ENCODE results near the gene WFDC13.
"Not testable (repeated sequence)": the region's sequence is repeated elsewhere in the genome, so short reads cannot be mapped to it uniquely, and the experiment has no call there.

The WFDC13 gene

GRCh38 chr20:45701873-45702272 lies at the start of gene WFDC13:
Gene WFDC13, plus strand, starts transcription at chr20:45702038. Its CDS starts 86 bp downstream, at chr20:45702124.
- FAIRE-seq, result no peak

GRCh38 chr20:45657038-45657437 lies 44.8 kb upstream of the WFDC13 start:
- not testable (repeated sequence) for FAIRE-seq

DNA sequence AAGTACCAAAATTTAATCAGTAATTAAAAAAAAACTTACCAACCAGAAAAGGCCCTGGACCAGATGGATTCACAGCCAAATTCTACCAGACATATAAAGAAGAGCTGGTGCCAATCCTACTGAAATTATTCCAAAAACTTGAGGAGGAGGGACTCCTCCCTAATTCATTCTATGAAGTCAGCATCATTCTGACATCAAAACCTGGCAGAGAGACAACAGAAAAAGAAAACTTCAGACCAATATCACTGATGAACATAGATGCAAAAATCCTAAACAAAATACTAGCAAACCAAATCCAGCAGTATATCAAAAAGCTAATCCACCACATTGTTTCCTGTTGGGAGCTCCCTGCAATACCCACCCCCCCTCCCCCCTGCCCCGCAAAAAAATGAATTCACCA lies 31.7 kb upstream of the WFDC13 start, which contains the start of gene WFDC11:
Gene WFDC11 (minus strand): TSS at position 101 of the 400 bp plus-strand sequence. CDS start 19,639 bp downstream, outside the sequence.
- FAIRE-seq, result no peak

DNA sequence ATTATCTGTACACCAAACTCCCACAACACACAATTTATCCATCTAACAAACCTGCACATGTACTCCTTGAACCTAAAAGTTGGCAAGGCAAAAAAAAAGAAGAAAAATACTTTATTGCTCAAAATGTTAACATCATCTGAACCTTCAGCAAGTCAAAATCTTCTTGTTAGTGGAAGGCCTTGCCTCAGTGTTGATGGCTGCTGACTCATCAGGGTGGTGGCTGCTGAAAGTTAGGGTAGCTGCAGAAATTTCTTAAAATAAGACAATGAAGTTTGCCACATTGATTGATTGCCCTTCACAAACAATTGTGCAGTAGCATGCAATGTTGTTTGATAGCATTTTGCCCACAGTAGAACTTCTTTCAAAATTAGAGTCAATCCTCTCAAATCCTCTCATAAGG lies 29.1 kb upstream of the WFDC13 start:
- no peak for FAIRE-seq

DNA sequence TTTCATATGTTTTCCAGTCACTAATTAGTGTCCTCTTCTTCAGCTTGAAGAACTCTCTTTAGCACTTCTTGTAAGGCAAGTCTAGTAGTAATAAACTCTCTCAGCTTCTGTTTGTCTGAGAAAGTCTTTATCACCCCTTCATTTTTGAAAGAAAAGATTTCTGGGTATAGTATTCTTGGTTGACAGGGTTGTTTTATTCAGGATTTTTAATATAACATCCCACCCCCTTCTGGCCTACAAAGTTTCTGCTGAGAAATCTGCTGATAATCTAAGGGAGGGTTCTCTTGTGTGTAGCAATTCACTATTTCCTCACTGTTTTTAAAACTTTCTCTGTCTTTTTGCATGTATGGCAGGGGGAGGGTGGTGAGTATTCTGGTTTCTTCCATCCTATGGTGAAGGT lies 22.2 kb upstream of the WFDC13 start:
- no peak for FAIRE-seq

GRCh38 chr20:45685896-45686295 lies 15.9 kb upstream of the WFDC13 start:
- FAIRE-seq, result no peak

DNA sequence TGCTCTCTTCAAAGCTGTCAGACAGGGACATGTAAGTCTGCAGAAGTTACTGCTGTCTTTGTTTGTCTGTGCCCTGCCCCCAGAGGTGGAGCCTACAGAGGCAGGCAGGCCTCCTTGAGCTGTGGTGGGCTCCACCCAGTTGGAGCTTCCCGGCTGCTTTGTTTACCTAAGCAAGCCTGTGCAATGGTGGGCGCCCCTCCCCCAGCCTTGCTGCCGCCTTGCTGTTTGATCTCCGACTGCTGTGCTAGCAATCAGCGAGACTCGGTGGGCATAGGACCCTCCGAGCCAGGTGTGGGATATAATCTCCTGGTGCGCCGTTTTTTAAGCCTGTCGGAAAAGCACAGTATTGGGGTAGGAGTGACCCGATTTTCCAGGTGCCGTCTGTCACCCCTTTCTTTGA lies 8.5 kb upstream of the WFDC13 start:
- not testable (repeated sequence) for FAIRE-seq

DNA sequence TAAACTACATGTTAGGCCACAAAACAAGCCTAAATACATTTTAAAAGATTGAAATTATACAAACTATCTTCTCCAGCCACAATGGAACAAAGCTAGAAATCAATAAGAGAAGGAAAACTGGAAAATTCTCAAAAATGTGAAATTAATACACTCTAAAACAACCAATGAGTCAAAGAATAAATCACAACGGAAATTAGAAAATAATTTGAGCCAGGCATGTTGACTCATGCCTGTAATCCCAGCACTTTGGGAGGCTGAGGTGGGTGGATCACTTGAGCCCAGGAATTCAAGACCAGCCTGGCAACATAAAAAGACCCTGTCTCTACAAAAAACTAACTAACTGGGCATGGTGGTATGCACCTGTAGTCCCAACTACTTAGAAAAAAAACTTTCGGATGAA lies 6.3 kb upstream of the WFDC13 start:
- no peak for FAIRE-seq

DNA sequence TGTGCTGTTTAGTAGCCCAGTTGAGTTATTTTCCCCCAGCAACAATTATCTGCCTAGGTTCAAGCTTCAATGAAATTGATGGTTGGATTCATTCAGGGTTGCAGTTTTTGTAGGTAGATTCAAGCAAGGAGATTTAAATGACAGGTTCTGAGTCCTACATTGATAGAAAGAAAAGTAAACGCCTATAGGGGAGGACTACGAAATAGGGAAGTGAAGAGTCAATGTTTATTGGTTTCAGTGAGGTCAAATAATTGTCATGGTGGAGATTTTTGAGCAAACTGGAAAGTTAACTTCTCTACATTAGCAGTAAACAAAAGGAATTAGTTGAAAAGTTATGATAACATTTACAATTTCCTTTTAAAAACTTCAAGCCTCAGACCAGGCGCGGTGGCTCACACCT lies 734 bp upstream of the WFDC13 start:
- FAIRE-seq, result no peak

- no peak for FAIRE-seq
These were observed 3.3 kb downstream of the WFDC13 start, which contains the start of gene WFDC10B for GRCh38 chr20:45704969-45705637. Gene WFDC10B, minus strand, starts transcription at chr20:45705019. Its CDS starts 19,027 bp downstream, at chr20:45685992.

- not testable (repeated sequence) for FAIRE-seq
These were observed 14.4 kb downstream of the WFDC13 start for GRCh38 chr20:45716141-45716688.

GRCh38 chr20:45722047-45722446 lies 20.2 kb downstream of the WFDC13 start, which contains the start of gene SPINT4:
Gene SPINT4, plus strand, starts transcription at chr20:45722347. Its CDS starts 21 bp downstream, at chr20:45722368.
- FAIRE-seq, result no peak

DNA sequence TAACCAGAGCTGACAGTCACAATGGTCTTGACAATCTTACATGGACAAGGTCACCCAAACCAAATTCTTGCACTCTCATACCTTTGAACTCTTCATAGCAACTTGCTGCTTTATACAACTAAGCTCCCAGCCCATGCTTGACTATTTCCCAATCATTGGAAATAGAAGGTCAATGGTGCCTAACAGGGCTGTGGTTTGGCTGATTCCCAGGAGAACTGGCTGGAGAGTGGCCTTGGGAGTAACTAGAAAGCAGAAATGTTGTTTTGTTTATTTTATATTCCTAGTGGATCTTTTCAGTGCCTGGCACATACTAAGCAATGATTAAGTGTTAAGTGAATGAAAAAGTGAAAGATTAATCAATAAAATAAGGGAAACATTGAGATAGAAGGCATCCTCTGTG lies 23.3 kb downstream of the WFDC13 start:
- FAIRE-seq, result no peak

DNA sequence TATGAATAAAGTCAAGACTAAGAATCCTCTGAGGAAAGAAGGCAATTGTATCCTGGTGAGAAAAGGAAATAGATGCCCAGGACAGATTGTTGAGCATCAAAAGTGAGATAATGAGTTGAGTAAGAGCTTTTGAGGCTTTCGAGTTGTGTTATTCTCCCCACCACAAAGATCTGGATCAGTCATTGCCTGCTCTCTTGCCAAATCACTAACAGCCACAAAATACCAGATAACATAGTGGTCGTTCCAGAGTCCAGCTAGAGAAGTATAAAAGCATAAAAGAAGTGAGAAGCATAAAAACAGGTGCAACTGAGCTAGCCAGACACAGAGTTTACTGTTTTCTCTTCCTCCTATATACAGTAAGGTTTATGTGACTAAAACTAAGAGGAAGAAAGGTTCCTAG lies 25.2 kb downstream of the WFDC13 start:
- FAIRE-seq, result no peak

GRCh38 chr20:45732199-45732598 lies 30.4 kb downstream of the WFDC13 start:
- no peak for FAIRE-seq

DNA sequence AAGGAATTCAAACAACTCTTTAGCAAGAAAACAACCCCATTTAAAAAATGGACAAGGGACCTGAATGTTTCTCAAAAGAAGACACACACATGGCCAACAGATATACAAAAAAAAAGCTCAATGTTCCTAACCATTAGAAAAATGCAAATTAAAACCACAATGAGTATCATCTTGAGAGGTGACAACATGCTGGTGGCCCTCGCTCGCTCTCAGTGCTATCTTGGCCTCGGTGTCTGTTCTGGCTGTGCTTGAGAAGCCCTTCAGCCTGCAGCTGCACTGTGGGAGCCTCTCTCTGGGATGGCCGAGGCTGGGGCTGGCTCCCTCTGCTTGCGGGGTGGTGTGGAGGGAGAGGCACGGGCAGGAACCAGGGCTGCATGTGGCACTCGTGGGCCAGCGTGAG lies 33.7 kb downstream of the WFDC13 start:
- no peak for FAIRE-seq

DNA sequence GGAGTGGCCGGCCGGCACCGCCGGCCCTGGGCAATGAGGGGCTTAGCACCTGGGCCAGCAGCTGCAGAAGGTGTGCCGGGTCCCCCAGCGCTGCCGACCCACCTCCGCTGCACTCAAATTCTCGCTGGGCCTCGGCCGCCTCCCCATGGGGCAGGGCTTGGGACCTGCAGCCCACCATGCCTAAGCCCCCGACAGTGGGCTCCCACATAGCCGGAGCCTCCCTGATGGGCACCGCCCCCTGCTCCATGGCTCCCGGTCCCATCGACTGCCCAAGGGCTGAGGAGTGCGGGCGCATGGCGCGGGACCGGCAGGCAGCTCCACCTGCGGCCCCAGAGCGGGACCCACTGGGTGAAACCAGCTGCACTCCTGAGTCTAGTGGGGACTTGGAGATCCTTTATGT lies 34.1 kb downstream of the WFDC13 start:
- no peak for FAIRE-seq

DNA sequence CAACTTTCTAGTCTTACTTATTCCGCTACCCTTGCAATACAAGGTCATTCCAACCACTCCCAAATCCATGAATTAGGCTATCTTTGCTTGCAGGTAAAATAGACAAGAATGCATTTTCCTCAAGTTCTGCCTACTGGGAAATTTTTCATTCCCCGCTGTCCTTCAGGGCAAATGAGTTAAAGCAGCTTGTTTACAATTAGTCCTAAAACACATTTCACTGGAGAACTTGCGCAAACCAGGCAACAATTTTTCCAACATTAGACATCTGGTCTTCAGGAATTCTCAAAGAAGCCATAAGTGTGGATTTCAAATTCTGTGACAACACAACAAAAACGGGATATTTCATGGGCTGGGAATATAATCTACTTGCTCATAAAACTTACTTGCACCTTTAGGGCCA lies 40.8 kb downstream of the WFDC13 start:
- no peak for FAIRE-seq

GRCh38 chr20:45745015-45745414 lies 43.2 kb downstream of the WFDC13 start:
- FAIRE-seq, result no peak

GRCh38 chr20:45751721-45752120 lies 49.9 kb downstream of the WFDC13 start:
- no peak for FAIRE-seq

DNA sequence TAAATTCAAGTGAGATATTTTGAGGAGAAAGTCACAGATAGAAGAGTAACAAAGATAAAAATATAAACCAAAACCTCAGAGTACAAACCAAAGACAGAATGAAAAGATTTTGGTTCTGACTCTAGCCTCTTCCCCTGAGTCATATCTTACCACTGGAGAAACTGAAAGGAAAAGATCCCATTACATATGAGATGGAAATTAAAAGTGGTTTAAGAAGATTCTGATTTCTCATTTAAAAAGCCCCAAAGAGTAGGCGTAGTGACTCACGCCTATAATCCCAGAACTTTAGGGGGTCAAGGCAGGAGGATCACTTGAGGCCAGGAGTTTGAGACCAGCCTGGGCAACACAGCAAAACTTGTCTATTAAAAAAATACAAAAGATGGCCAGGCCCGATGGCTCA lies 50.9 kb downstream of the WFDC13 start:
- FAIRE-seq, result no peak

DNA sequence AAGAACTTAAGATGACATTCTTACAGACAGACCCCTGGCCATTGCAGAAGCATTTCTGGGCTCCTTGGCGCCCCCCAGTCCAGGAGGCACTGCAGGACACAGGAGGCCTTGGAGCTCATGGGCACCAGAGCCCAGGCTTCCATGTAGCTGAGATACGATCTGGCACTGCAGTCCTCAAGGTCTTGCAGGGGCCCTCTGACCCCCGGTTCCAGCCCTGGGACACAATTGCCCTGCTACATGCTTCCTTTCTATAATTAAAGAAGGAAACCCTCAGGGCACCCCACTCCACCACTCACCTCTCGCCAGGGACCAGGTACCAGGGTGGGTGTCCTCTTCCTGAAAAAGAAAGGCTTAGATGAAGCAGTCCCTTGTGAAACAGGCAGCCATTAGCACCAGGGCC lies 56.3 kb downstream of the WFDC13 start:
- FAIRE-seq, result no peak

All from A204.1 (cell line).